Retinal pigment epithelial cell (primary cell): ENCODE data around the gene RNF31.

ENCODE experiments used
- DNase-seq: peaks from one replicate; pipeline ENCODE4 v3.0.0-alpha.2; 2010; ENCODE audit warnings: low read depth
- H3K4me3 ChIP-seq: 2 replicates; pipeline ENCODE4 v1.5.1; 2011; ENCODE audit warnings: mild to moderate bottlenecking, low read length, control low read depth, moderate library complexity
- TF ChIP-seq, protein P1 (sequence below): conservative IDR thresholded peaks from 2 replicates; pipeline ENCODE4 v1.5.1; 2011; ENCODE audit warnings: low read depth, low read length, control low read depth, inconsistent platforms

Gene RNF31

GRCh38 chr14:24113801-24114531 lies 33.3 kb upstream of the RNF31 start:
- TF ChIP-seq, protein P1, sequence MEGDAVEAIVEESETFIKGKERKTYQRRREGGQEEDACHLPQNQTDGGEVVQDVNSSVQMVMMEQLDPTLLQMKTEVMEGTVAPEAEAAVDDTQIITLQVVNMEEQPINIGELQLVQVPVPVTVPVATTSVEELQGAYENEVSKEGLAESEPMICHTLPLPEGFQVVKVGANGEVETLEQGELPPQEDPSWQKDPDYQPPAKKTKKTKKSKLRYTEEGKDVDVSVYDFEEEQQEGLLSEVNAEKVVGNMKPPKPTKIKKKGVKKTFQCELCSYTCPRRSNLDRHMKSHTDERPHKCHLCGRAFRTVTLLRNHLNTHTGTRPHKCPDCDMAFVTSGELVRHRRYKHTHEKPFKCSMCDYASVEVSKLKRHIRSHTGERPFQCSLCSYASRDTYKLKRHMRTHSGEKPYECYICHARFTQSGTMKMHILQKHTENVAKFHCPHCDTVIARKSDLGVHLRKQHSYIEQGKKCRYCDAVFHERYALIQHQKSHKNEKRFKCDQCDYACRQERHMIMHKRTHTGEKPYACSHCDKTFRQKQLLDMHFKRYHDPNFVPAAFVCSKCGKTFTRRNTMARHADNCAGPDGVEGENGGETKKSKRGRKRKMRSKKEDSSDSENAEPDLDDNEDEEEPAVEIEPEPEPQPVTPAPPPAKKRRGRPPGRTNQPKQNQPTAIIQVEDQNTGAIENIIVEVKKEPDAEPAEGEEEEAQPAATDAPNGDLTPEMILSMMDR = no peak
- H3K4me3 ChIP-seq = peak overlapping the region; percentile 94
- DNase-seq = peak; percentile 82

GRCh38 chr14:24114532-24115421 lies 32.5 kb upstream of the RNF31 start, which contains the start of the genes DCAF11 and NRL:
Gene DCAF11 (plus strand): TSS chr14:24114777. CDS start chr14:24115595, 818 bp downstream.
Gene NRL (minus strand): TSS chr14:24114949. CDS start chr14:24082848, 32,101 bp downstream.
- peak; percentile 99 for DNase-seq
- TF ChIP-seq, protein P1 = no peak
- peak within 1 kb of the TSS; percentile 94 for H3K4me3 ChIP-seq

GRCh38 chr14:24115422-24116127 lies 31.7 kb upstream of the RNF31 start:
- TF ChIP-seq, protein P1 = no peak
- DNase-seq = no peak
- H3K4me3 ChIP-seq = peak overlapping the region; percentile 94

- TF ChIP-seq, protein P1 = no peak
- no peak for DNase-seq
- H3K4me3 ChIP-seq = no peak overlapping the region
Observed at GRCh38 chr14:24116128-24116814, 31.0 kb upstream of the RNF31 start.

- TF ChIP-seq, protein P1 = no peak
- no peak overlapping the region for H3K4me3 ChIP-seq
- DNase-seq = no peak
Observed at GRCh38 chr14:24117179-24117578, 30.1 kb upstream of the RNF31 start.

DNA sequence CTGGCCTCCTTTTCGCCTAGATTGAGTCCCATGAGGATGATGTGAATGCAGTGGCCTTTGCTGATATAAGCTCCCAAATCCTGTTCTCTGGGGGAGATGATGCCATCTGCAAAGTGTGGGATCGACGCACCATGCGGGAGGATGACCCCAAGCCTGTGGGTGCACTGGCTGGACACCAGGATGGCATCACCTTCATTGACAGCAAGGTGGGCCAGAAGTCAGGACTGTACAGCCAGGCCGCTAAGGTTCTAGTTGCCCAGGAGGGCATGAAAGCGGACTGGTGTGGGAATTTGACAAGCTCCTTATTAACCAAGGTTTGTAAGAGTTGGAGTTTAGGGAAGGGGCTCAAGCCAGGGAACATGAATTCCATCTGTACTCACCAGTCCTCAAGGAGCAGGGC lies 27.6 kb upstream of the RNF31 start:
- TF ChIP-seq, protein P1 = no peak
- H3K4me3 ChIP-seq = no peak overlapping the region
- DNase-seq = no peak
